Spleen (tissue), 7 donors: ENCODE data around the gene TTN.

Experiments used
- CTCF ChIP-seq, 11 experiments: fragments of 200-600 bp in 7 of 11; fragments of 450-650 bp in 4 of 11; sonication (generic) in 4 of 11; IDR thresholded peaks in 8 of 11; conservative IDR thresholded peaks in 3 of 11; 1 replicate in 7 of 11; 2 replicates in 4 of 11; pipeline versions ENCODE4 v1.4.0 to v1.8.0; 2016 to 2021; ENCODE audit warnings: antibody characterized with exemption in 11 of 11, inconsistent platforms in 4 of 11, mild to moderate bottlenecking in 1 of 11
- POLR2A ChIP-seq, 3 donors: fragments of 450-650 bp; IDR thresholded peaks; one replicate each; pipeline ENCODE4 v1.5.1; 2017; ENCODE audit warnings: antibody characterized with exemption in 3 of 3, mild to moderate bottlenecking in 1 of 3
- POLR2AphosphoS5 ChIP-seq, 3 donors: sonication (generic); formaldehyde crosslinking; IDR thresholded peaks; one replicate each; pipeline ENCODE4 v1.5.1; 2017; ENCODE audit warnings: antibody characterized with exemption in 3 of 3
- donor health status: DM: no; HTN: no; CAD: no; lungs with moderate emphysema.
- donor health status: DM: no; HTN: no; CAD: no.
- donor health status: DM: no; HTN: no; CAD: no.

- peak; percentile 16 to 63 (median 49) for TF ChIP-seq CTCF (IDR thresholded peaks at IDR 0.05 in 8 of 11, conservative IDR thresholded peaks at IDR 0.05 in 3 of 11)
- no peak for TF ChIP-seq POLR2AphosphoS5 (IDR thresholded peaks at IDR 0.05)
- no peak for TF ChIP-seq POLR2A (IDR thresholded peaks at IDR 0.05)
Measured at GRCh38 chr2:178761759-178762371, 45.4 kb downstream of the TTN start.
